MM.1S (cell line): ENCODE data around the gene MAG.
"Not testable (repeated sequence)": the region's sequence is repeated elsewhere in the genome, so short reads cannot be mapped to it uniquely, and the experiment has no call there.

Source experiments
- DNase-seq: peaks from one replicate; pipeline ENCODE4 v3.0.0-alpha.2; 2015
- H2AFZ ChIP-seq: fragments of 300-600 bp; sonication (generic); 2 replicates; pipeline ENCODE4 v1.6.0; 2016; ENCODE audit warnings: antibody characterized with exemption, low read length
- H3F3A ChIP-seq: fragments of 300-600 bp; sonication (generic); 2 replicates; pipeline ENCODE4 v1.6.1; 2016; ENCODE audit warnings: mild to moderate bottlenecking, antibody characterized with exemption, low read length, moderate library complexity, mixed read lengths; ENCODE audit not compliant: insufficient read depth
- H3K27ac ChIP-seq: fragments of 300-600 bp; sonication (generic); 2 replicates; pipeline ENCODE4 v1.5.1; 2016; ENCODE audit warnings: mild to moderate bottlenecking, low read length
- H3K27me3 ChIP-seq: fragments of 300-600 bp; sonication (generic); replicated peaks from 2 replicates; pipeline ENCODE4 v1.6.0; 2016; ENCODE audit warnings: low read length; ENCODE audit not compliant: insufficient read depth
- H3K36me3 ChIP-seq: fragments of 300-600 bp; sonication (generic); replicated peaks from 2 replicates; pipeline ENCODE4 v1.6.1; 2016; ENCODE audit warnings: mild to moderate bottlenecking, low read length, mixed read lengths; ENCODE audit not compliant: insufficient read depth
- H3K4me1 ChIP-seq: fragments of 300-600 bp; sonication (generic); 2 replicates; pipeline ENCODE4 v1.6.1; 2016; ENCODE audit warnings: low read length, mixed read lengths
- H3K4me2 ChIP-seq: fragments of 300-600 bp; sonication (generic); 2 replicates; pipeline ENCODE4 v1.6.0; 2016; ENCODE audit warnings: low read depth, low read length
- H3K4me3 ChIP-seq: fragments of 300-600 bp; sonication (generic); 2 replicates; pipeline ENCODE4 v1.5.1; 2016; ENCODE audit warnings: low read length, mixed read lengths
- H3K79me2 ChIP-seq: fragments of 300-600 bp; sonication (generic); 2 replicates; pipeline ENCODE4 v1.6.1; 2016; ENCODE audit warnings: mixed run types, low read length, mixed read lengths
- H3K9ac ChIP-seq: fragments of 300-600 bp; sonication (generic); 2 replicates; pipeline ENCODE4 v1.6.1; 2016; ENCODE audit warnings: low read length, mixed read lengths
- H3K9me2 ChIP-seq: fragments of 300-600 bp; sonication (generic); replicated peaks from 2 replicates; pipeline ENCODE4 v1.6.1; 2016; ENCODE audit warnings: mild to moderate bottlenecking, low read length, mixed read lengths; ENCODE audit not compliant: insufficient read depth
- H3K9me3 ChIP-seq: fragments of 300-600 bp; sonication (generic); replicated peaks from 2 replicates; pipeline ENCODE4 v1.6.1; 2016; ENCODE audit warnings: mild to moderate bottlenecking, low read length, mixed read lengths; ENCODE audit not compliant: insufficient read depth
- H4K20me1 ChIP-seq: fragments of 300-600 bp; sonication (generic); 2 replicates; pipeline ENCODE4 v1.6.1; 2016; ENCODE audit warnings: mild to moderate bottlenecking, low read length, moderate library complexity, mixed read lengths; ENCODE audit not compliant: insufficient read depth
- EZH2 ChIP-seq: fragments of 300-600 bp; sonication (generic); optimal IDR thresholded peaks from 2 replicates; pipeline ENCODE3; 2017; ENCODE audit warnings: low read depth, mild to moderate bottlenecking, antibody characterized with exemption, low read length, mixed read lengths
- EZH2phosphoT487 ChIP-seq: fragments of 300-600 bp; sonication (generic); IDR thresholded peaks from 2 replicates; pipeline ENCODE4 v1.6.1; 2018; ENCODE audit warnings: antibody characterized with exemption, low read length
- TF ChIP-seq, protein P1 (sequence below): fragments of 300-600 bp; sonication (generic); IDR thresholded peaks from 2 replicates; pipeline ENCODE4 v1.5.1; 2016; ENCODE audit warnings: antibody characterized with exemption, low read length, mixed read lengths

MAG gene

DNA sequence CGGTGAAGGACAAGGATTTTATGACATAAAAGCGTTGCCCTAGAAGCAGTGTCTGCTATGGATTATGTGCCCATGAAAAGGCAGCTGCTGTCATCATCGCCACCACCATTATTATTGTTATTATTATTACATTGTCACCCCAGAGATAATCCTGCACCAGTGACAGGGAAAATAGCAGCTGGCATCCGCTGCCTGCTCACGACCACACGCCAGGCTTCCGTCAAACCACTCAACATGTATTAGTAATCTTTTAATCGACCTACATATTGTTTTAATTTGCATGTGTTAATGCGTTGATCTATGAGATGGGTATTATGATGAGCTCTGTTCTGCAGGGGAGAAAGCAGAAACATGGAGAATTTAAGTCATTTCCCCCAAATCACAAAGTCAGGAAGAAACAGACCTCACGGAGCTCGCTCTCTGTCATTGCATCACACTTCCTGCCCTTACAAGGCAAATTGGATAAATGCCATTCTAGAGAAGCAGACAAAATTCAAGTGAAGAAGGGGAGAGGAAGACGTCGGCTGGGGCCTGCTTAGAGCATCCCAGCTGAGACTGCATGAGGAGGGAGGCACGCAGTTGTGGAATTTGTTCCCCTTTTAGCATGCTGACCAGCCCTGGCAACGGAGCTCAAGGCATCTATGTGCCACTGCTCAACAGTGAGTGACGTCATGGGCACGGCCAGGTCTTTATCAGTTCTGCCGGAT is 66.1 kb downstream of the MAG start, which contains the start of gene FFAR3:
Gene FFAR3, plus strand, starts transcription at position 594 of the 707 bp plus-strand sequence. CDS start 431 bp downstream, outside the sequence.
- no peaks in the 10 kb centered on the region for H3K79me2 ChIP-seq
- no peaks in the 10 kb centered on the region for H3K9me2 ChIP-seq
- peaks cover 47% of the 10 kb centered on the region for H3K27me3 ChIP-seq
- H3K9ac ChIP-seq = no peak within 1 kb of the TSS
- no peak within 1 kb of the TSS for H3K4me3 ChIP-seq
- no peaks in the 10 kb centered on the region for H3K36me3 ChIP-seq
- no peaks in the 10 kb centered on the region for H3F3A ChIP-seq
- no peaks in the 10 kb centered on the region for H3K4me1 ChIP-seq
- no peaks in the 10 kb centered on the region for H4K20me1 ChIP-seq
- TF ChIP-seq, protein P1, sequence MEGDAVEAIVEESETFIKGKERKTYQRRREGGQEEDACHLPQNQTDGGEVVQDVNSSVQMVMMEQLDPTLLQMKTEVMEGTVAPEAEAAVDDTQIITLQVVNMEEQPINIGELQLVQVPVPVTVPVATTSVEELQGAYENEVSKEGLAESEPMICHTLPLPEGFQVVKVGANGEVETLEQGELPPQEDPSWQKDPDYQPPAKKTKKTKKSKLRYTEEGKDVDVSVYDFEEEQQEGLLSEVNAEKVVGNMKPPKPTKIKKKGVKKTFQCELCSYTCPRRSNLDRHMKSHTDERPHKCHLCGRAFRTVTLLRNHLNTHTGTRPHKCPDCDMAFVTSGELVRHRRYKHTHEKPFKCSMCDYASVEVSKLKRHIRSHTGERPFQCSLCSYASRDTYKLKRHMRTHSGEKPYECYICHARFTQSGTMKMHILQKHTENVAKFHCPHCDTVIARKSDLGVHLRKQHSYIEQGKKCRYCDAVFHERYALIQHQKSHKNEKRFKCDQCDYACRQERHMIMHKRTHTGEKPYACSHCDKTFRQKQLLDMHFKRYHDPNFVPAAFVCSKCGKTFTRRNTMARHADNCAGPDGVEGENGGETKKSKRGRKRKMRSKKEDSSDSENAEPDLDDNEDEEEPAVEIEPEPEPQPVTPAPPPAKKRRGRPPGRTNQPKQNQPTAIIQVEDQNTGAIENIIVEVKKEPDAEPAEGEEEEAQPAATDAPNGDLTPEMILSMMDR = no peak
- TF ChIP-seq EZH2phosphoT487 = no peak
- no peak for TF ChIP-seq EZH2
- H3K9me3 ChIP-seq = no peaks in the 10 kb centered on the region
- H3K4me2 ChIP-seq = no peak within 1 kb of the TSS
- DNase-seq = no peak
- no peak within 1 kb of the TSS for H3K27ac ChIP-seq
- no peak within 1 kb of the TSS for H2AFZ ChIP-seq

- not testable (repeated sequence) for H3K9ac ChIP-seq, H3K27ac ChIP-seq, H3K9me2 ChIP-seq, H3K79me2 ChIP-seq, H2AFZ ChIP-seq, H3K4me2 ChIP-seq, H4K20me1 ChIP-seq, H3K36me3 ChIP-seq, H3K4me3 ChIP-seq, H3K9me3 ChIP-seq, DNase-seq, H3F3A ChIP-seq, H3K4me1 ChIP-seq
- H3K27me3 ChIP-seq = peaks cover 47% of the 10 kb centered on the region
Measured at GRCh38 chr19:35358834-35359233, 66.9 kb downstream of the MAG start.

DNA sequence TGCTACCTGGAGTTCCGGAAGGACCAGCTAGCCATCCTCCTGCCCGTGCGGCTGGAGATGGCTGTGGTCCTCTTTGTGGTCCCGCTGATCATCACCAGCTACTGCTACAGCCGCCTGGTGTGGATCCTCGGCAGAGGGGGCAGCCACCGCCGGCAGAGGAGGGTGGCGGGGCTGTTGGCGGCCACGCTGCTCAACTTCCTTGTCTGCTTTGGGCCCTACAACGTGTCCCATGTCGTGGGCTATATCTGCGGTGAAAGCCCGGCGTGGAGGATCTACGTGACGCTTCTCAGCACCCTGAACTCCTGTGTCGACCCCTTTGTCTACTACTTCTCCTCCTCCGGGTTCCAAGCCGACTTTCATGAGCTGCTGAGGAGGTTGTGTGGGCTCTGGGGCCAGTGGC is 67.4 kb downstream of the MAG start:
- H3F3A ChIP-seq, H3K9me3 ChIP-seq, H3K4me1 ChIP-seq, DNase-seq, H2AFZ ChIP-seq, H3K36me3 ChIP-seq, H3K9ac ChIP-seq, H3K79me2 ChIP-seq, H3K27ac ChIP-seq, H3K4me3 ChIP-seq, H3K4me2 ChIP-seq, H3K9me2 ChIP-seq, H4K20me1 ChIP-seq: not testable (repeated sequence)
- H3K27me3 ChIP-seq = peaks cover 51% of the 10 kb centered on the region

GRCh38 chr19:35360081-35360480 is 68.1 kb downstream of the MAG start:
- not testable (repeated sequence) for H3K4me1 ChIP-seq, H3K9ac ChIP-seq, H3K9me2 ChIP-seq, H3K27ac ChIP-seq, H2AFZ ChIP-seq, H3K4me3 ChIP-seq, H3K4me2 ChIP-seq, H3K9me3 ChIP-seq, H4K20me1 ChIP-seq, H3K79me2 ChIP-seq, H3K36me3 ChIP-seq, DNase-seq, H3F3A ChIP-seq
- peaks cover 50% of the 10 kb centered on the region for H3K27me3 ChIP-seq

GRCh38 chr19:35360880-35361420 is 69.0 kb downstream of the MAG start:
- H3K79me2 ChIP-seq = no peaks in the 10 kb centered on the region
- no peaks in the 10 kb centered on the region for H3K4me1 ChIP-seq
- no peak for DNase-seq
- peaks cover 54% of the 10 kb centered on the region for H3K27me3 ChIP-seq
- no peaks in the 10 kb centered on the region for H3K36me3 ChIP-seq
- TF ChIP-seq, protein P1 = no peak
- no peak overlapping the region for H2AFZ ChIP-seq
- H3K9me2 ChIP-seq = no peaks in the 10 kb centered on the region
- no peak overlapping the region for H3K4me3 ChIP-seq
- no peaks in the 10 kb centered on the region for H3F3A ChIP-seq
- H3K4me2 ChIP-seq = no peak overlapping the region
- H3K27ac ChIP-seq = no peak overlapping the region
- no peak overlapping the region for H3K9ac ChIP-seq
- no peaks in the 10 kb centered on the region for H4K20me1 ChIP-seq
- no peaks in the 10 kb centered on the region for H3K9me3 ChIP-seq
